Measurements from ENCODE around the gene PET100.

The PET100 gene

DNA sequence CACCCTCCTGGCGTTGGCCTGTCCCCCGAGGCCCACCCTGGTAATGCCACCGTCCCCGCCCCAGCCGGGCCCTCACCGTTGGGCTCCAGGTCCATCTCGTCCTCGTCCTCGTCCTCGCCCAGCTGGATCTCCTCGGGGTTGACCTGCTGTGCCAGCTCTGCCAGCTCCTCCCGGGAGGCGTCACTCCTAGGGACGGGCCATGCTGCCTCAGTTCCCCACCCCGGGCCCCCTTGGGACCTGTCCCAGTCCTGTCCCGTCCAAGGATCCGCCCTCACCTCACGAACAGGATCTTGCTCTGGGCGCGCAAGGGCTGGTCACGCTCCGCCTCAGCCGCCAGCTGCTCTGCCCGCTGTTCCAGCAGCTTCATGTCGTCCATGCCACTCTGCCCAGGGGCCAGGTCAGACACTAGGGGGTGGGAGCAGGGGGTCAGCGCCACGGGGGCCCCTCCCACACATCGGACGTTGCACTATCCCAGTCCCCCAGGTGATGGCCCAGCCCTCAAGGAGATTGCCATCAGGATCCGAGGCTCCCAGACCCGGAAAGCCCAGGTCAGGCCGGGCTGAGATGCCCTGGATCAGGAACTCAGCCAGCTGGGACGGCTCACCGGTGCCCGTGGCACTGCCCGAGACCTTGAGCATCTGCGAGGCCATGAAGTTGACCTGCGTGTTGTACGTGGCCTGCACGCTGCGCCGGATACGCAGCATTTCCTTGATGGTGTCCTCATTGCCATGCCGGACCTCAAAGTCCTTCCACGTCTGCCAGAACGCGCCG is 9.7 kb upstream of the PET100 start:
- Histone ChIP-seq H3K36me3 (peaks cover 54 to 98% (median 75%) of the 10 kb centered on the region in 3 donors), H3K9me3 (no peaks in the 10 kb centered on the region), H3K27me3 (no peaks in the 10 kb centered on the region), H3K27ac (no peak overlapping the region), H3K4me1 (peaks cover 0 to 20% (median 0%) of the 10 kb centered on the region in 4 donors), H3K4me3 (no peak overlapping the region)
- no peak for DNase-seq
- TF ChIP-seq, protein P1, sequence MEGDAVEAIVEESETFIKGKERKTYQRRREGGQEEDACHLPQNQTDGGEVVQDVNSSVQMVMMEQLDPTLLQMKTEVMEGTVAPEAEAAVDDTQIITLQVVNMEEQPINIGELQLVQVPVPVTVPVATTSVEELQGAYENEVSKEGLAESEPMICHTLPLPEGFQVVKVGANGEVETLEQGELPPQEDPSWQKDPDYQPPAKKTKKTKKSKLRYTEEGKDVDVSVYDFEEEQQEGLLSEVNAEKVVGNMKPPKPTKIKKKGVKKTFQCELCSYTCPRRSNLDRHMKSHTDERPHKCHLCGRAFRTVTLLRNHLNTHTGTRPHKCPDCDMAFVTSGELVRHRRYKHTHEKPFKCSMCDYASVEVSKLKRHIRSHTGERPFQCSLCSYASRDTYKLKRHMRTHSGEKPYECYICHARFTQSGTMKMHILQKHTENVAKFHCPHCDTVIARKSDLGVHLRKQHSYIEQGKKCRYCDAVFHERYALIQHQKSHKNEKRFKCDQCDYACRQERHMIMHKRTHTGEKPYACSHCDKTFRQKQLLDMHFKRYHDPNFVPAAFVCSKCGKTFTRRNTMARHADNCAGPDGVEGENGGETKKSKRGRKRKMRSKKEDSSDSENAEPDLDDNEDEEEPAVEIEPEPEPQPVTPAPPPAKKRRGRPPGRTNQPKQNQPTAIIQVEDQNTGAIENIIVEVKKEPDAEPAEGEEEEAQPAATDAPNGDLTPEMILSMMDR (IDR thresholded peaks at IDR 0.05): no peak
- intact Hi-C loops (cut with DNase I; ENCODE audit: low total_unique reads): no loop called here

DNA sequence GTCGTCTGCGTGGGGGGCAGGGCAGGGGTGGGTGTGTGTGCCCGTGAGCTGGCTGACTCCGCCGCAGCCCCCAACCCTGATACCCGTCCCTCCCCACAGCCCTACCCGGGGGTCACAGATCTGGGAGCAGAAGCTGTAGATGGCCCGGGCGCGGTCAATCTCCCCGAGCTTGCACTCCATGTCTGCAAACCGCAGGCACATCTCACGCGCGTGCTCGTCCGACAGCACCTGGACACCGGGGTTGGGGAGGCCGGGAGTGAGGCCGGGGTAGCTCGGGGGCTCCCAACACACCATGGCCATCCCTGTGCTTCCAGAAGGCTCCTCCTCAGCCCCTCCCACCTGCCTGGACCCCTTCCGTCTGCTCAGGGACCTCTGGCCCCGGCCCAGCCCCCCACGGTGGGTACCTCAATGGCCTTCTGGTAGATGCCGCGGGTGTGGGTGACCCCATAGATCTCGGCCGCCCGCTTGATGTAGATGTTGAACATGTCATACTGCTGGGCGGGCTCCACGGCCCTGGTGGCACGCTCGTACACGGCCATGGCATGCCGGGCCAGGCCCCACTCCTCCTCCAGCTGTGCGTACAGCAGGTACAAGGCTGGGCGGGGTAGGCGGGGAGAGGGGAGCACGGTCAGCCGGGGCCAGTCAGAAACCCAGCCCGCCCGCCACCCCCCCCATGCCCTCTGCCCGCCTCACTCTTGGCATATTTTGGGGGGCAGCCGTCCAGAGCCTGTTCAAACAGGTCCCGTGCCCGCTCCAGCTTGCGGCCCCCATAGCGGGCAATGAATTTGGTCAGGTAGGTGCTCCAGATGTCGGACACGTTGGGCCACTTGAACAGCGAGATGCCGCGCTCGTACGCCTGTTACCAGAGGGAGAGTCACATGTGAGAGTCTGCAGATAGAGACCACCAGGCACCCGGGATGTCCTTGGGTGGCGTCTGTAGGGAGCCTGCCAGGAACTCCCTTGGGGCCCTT is 8.9 kb upstream of the PET100 start:
- TF ChIP-seq, protein P1 (IDR thresholded peaks at IDR 0.05): no peak
- Histone ChIP-seq H3K36me3 (peaks cover 62 to 99% (median 82%) of the 10 kb centered on the region in 3 donors), H3K27ac (no peak overlapping the region), H3K27me3 (no peaks in the 10 kb centered on the region), H3K9me3 (no peaks in the 10 kb centered on the region), H3K4me1 (peaks cover 0 to 20% (median 0%) of the 10 kb centered on the region in 4 donors), H3K4me3 (no peak overlapping the region)
- DNase-seq: no peak
- intact Hi-C loops (cut with DNase I; ENCODE audit: low total_unique reads): no loop called here

DNA sequence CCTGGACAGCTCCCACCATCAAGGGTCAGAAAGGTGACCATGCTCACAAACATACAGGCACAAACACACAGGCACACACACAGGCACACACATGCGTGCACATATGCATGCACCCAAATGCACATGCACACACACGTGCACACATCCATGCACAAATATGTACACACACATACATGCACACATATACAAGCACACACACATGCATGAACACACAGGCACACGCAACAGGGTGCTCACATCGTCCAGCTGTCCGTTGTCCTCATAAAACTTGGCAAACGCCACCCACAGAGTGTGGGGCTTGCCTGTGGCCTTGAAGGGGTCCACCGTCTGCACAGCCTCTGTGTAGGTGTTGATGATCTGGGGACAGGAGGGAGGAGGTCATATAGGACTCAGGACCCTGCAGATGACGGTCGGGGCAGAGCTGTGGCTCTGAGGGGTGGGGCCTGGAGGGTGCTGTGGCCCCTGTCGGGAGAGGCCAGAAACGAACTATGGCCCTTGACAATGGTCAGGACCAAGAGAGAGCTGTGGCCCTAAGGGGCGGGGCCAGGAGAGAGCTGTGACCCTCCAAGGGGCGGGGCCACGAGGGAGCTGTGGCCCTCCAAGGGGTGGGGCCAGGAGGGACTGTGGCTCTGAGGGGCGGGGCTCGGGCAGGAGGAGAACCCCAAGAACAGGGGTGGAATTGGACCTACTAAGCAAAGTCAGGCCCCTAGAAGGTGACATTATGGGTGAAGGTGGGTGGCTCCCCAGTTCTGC is 6.5 kb upstream of the PET100 start:
- no peak for DNase-seq
- Histone ChIP-seq H3K4me1 (peaks cover 0 to 32% (median 9%) of the 10 kb centered on the region in 4 donors), H3K36me3 (peaks cover 69 to 98% (median 85%) of the 10 kb centered on the region in 3 donors), H3K4me3 (no peak overlapping the region), H3K27ac (no peak overlapping the region), H3K9me3 (no peaks in the 10 kb centered on the region), H3K27me3 (no peaks in the 10 kb centered on the region)
- TF ChIP-seq, protein P1 (IDR thresholded peaks at IDR 0.05): no peak
- intact Hi-C loops (cut with DNase I; ENCODE audit: low total_unique reads): no loop called here

DNA sequence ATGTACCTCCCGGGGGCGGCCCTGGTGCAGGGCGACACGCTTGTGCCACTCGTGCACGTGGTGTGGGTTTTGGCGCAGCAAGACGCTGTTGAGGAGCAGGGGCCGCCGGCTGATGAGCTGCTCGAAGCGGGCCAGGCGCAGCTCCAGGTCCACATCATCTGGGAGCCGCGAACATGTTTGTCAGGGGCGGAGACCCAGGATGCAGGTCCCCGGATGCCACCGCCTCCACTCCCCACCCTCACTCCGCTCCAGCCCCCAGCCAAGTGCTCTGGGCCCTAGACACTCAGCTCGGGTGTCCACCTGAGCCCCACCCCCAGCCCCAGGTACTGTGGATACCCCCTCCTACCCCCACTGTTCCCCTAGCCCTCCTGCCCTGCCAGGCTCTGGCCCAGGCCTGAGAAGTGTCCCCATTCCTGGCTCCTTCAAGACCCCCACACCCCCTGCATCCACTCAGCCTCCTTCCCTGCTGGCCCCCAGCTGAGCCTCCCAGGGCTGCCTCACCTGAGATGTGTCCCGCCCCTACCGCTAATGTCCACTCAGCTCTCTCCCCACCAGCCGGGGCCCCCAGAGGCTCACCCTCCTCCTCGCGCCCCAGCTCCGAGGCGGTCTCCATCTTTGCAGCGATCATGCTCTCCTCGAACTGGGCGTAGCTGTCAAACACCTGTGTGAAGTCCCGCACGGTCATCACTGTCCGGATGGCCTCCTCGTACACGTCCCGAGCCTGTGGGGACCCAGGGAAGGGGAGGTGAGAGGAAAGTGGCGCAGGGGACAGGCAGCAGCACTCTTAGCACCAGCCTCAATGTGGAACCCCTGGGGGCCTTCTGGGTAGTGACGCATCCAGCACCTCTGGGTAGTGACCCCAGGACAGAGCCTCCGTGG is 5.6 kb upstream of the PET100 start:
- no peak for DNase-seq
- H3K27me3 ChIP-seq: no peaks in the 10 kb centered on the region
- no peaks in the 10 kb centered on the region for H3K9me3 ChIP-seq
- intact Hi-C loops (cut with DNase I; ENCODE audit: low total_unique reads): no loop called here
- TF ChIP-seq, protein P1 (IDR thresholded peaks at IDR 0.05): no peak
- no peak overlapping the region for H3K27ac ChIP-seq
- H3K4me3 ChIP-seq: no peak overlapping the region
- H3K4me1 ChIP-seq: peaks cover 3 to 35% (median 17%) of the 10 kb centered on the region in 4 donors
- peaks cover 69 to 90% (median 76%) of the 10 kb centered on the region in 3 donors for H3K36me3 ChIP-seq

Measured in tibial artery (tissue), 4 donors.